ENCODE measurements around the gene SH2D3C.

Gene SH2D3C

GRCh38 chr9:127734247-127734746 is 44.2 kb downstream of the SH2D3C start:
- TF ChIP-seq EZH2 (optimal IDR thresholded peaks at IDR 0.05; ENCODE audit: low read depth, low read length) (no peak), EZH2phosphoT487 (IDR thresholded peaks at IDR 0.05; ENCODE audit: low read length) (no peak)
- TF ChIP-seq, protein P1, sequence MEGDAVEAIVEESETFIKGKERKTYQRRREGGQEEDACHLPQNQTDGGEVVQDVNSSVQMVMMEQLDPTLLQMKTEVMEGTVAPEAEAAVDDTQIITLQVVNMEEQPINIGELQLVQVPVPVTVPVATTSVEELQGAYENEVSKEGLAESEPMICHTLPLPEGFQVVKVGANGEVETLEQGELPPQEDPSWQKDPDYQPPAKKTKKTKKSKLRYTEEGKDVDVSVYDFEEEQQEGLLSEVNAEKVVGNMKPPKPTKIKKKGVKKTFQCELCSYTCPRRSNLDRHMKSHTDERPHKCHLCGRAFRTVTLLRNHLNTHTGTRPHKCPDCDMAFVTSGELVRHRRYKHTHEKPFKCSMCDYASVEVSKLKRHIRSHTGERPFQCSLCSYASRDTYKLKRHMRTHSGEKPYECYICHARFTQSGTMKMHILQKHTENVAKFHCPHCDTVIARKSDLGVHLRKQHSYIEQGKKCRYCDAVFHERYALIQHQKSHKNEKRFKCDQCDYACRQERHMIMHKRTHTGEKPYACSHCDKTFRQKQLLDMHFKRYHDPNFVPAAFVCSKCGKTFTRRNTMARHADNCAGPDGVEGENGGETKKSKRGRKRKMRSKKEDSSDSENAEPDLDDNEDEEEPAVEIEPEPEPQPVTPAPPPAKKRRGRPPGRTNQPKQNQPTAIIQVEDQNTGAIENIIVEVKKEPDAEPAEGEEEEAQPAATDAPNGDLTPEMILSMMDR (IDR thresholded peaks at IDR 0.05; ENCODE audit: low read length): no peak
- H3K9ac ChIP-seq (ENCODE audit: low read length): peak overlapping the region; percentile 82
- peak overlapping the region; percentile 58 for H3K4me3 ChIP-seq (ENCODE audit: low read length)
- peaks cover 23% of the 10 kb centered on the region for H3F3A ChIP-seq (ENCODE audit: insufficient read depth, low read length)
- peaks cover 11% of the 10 kb centered on the region; the same call in 1 of the 2 replicates for H3K79me2 ChIP-seq (ENCODE audit: low read length)
- H3K9me3 ChIP-seq (replicated peaks; ENCODE audit: insufficient read depth, low read length): no peaks in the 10 kb centered on the region
- H3K4me2 ChIP-seq (ENCODE audit: low read depth, low read length): peak overlapping the region; percentile 94
- no peaks in the 10 kb centered on the region for H3K9me2 ChIP-seq (replicated peaks; ENCODE audit: insufficient read depth, low read length)
- peak overlapping the region; percentile 85; the same call in 1 of the 2 replicates for H3K27ac ChIP-seq (ENCODE audit: low read length)
- no peaks in the 10 kb centered on the region for H3K27me3 ChIP-seq (replicated peaks; ENCODE audit: insufficient read depth, low read length)
- peaks cover 24% of the 10 kb centered on the region for H3K4me1 ChIP-seq (ENCODE audit: low read length)
- no peak for DNase-seq
- no peaks in the 10 kb centered on the region for H3K36me3 ChIP-seq (replicated peaks; ENCODE audit: insufficient read depth, low read length)
- no peaks in the 10 kb centered on the region for H4K20me1 ChIP-seq (ENCODE audit: insufficient read depth, low read length)
- peak overlapping the region; percentile 40; the same call in 1 of the 2 replicates for H2AFZ ChIP-seq (ENCODE audit: low read length)

GRCh38 chr9:127733614-127734013 is 44.9 kb downstream of the SH2D3C start:
- H3K4me2 ChIP-seq (ENCODE audit: low read depth, low read length): peak overlapping the region; percentile 94; the same call in 1 of the 2 replicates
- no peaks in the 10 kb centered on the region for H3K27me3 ChIP-seq (replicated peaks; ENCODE audit: insufficient read depth, low read length)
- no peak overlapping the region for H3K4me3 ChIP-seq (ENCODE audit: low read length)
- H3K4me1 ChIP-seq (ENCODE audit: low read length): peaks cover 24% of the 10 kb centered on the region
- TF ChIP-seq EZH2 (optimal IDR thresholded peaks at IDR 0.05; ENCODE audit: low read depth, low read length) (no peak), EZH2phosphoT487 (IDR thresholded peaks at IDR 0.05; ENCODE audit: low read length) (no peak)
- TF ChIP-seq, protein P1 (IDR thresholded peaks at IDR 0.05; ENCODE audit: low read length): no peak
- no peak overlapping the region for H3K27ac ChIP-seq (ENCODE audit: low read length)
- H3K9me2 ChIP-seq (replicated peaks; ENCODE audit: insufficient read depth, low read length): no peaks in the 10 kb centered on the region
- DNase-seq: no peak
- H2AFZ ChIP-seq (ENCODE audit: low read length): no peak overlapping the region
- H4K20me1 ChIP-seq (ENCODE audit: insufficient read depth, low read length): no peaks in the 10 kb centered on the region
- peaks cover 23% of the 10 kb centered on the region for H3F3A ChIP-seq (ENCODE audit: insufficient read depth, low read length)
- peaks cover 11% of the 10 kb centered on the region; the same call in 1 of the 2 replicates for H3K79me2 ChIP-seq (ENCODE audit: low read length)
- H3K9me3 ChIP-seq (replicated peaks; ENCODE audit: insufficient read depth, low read length): no peaks in the 10 kb centered on the region
- H3K9ac ChIP-seq (ENCODE audit: low read length): no peak overlapping the region; the same call in 1 of the 2 replicates
- no peaks in the 10 kb centered on the region for H3K36me3 ChIP-seq (replicated peaks; ENCODE audit: insufficient read depth, low read length)

- H3K4me2 ChIP-seq (ENCODE audit: low read depth, low read length): no peak overlapping the region
- no peak overlapping the region for H2AFZ ChIP-seq (ENCODE audit: low read length)
- no peak overlapping the region for H3K9ac ChIP-seq (ENCODE audit: low read length)
- DNase-seq: no peak
- peaks cover 11% of the 10 kb centered on the region; the same call in 1 of the 2 replicates for H3K79me2 ChIP-seq (ENCODE audit: low read length)
- H3K36me3 ChIP-seq (replicated peaks; ENCODE audit: insufficient read depth, low read length): no peaks in the 10 kb centered on the region
- no peaks in the 10 kb centered on the region for H3K9me2 ChIP-seq (replicated peaks; ENCODE audit: insufficient read depth, low read length)
- TF ChIP-seq EZH2 (optimal IDR thresholded peaks at IDR 0.05; ENCODE audit: low read depth, low read length) (no peak), EZH2phosphoT487 (IDR thresholded peaks at IDR 0.05; ENCODE audit: low read length) (no peak)
- TF ChIP-seq, protein P1 (IDR thresholded peaks at IDR 0.05; ENCODE audit: low read length): no peak
- H3K9me3 ChIP-seq (replicated peaks; ENCODE audit: insufficient read depth, low read length): no peaks in the 10 kb centered on the region
- H3K27me3 ChIP-seq (replicated peaks; ENCODE audit: insufficient read depth, low read length): no peaks in the 10 kb centered on the region
- peaks cover 24% of the 10 kb centered on the region for H3K4me1 ChIP-seq (ENCODE audit: low read length)
- no peak overlapping the region for H3K4me3 ChIP-seq (ENCODE audit: low read length)
- H3F3A ChIP-seq (ENCODE audit: insufficient read depth, low read length): peaks cover 15% of the 10 kb centered on the region
- H4K20me1 ChIP-seq (ENCODE audit: insufficient read depth, low read length): no peaks in the 10 kb centered on the region
- no peak overlapping the region for H3K27ac ChIP-seq (ENCODE audit: low read length)
Observed at GRCh38 chr9:127732444-127732843, 46.0 kb downstream of the SH2D3C start.
